ENCODE results near the gene SLCO2A1.

The SLCO2A1 gene

DNA sequence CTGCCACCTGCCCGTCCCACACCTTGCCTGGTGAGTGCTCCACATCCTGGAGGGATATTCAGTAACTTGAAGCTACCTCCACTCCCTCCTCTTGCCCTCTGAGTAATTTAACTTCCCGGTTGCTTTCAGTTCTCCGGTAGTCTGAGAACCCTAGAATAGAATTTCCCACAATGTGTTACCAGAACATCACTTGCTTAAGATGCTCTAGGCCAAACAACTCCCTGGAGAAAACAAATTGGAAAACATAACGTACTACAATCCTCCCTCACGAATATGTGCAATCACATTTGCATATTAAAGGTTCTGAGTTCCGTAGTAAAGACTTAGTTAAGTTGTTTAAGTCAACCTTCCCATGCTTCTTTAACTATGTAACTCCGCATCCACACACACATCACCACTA is 44.8 kb downstream of the SLCO2A1 start:
- Histone ChIP-seq H3K9me3 (ENCODE audit: control insufficient read depth in 2 of 2, low read length in 2 of 2) (no peaks in the 10 kb centered on the region), H3K9ac (ENCODE audit: low read depth in 1 of 2, low read length in 2 of 2) (no peak overlapping the region), H3K27me3 (ENCODE audit: control insufficient read depth in 2 of 2, insufficient read depth in 2 of 2, low read length in 2 of 2) (no peaks in the 10 kb centered on the region), H3K36me3 (ENCODE audit: control insufficient read depth in 2 of 2, insufficient read depth in 2 of 2, low read length in 2 of 2) (no peaks in the 10 kb centered on the region), H3K4me1 (ENCODE audit: control insufficient read depth in 2 of 2, insufficient read depth in 2 of 2, low read length in 2 of 2) (no peaks in the 10 kb centered on the region), H3K27ac (ENCODE audit: low read depth in 2 of 2, low read length in 2 of 2) (no peak overlapping the region), H3K4me3 (ENCODE audit: low read length in 2 of 2) (no peak overlapping the region)

DNA sequence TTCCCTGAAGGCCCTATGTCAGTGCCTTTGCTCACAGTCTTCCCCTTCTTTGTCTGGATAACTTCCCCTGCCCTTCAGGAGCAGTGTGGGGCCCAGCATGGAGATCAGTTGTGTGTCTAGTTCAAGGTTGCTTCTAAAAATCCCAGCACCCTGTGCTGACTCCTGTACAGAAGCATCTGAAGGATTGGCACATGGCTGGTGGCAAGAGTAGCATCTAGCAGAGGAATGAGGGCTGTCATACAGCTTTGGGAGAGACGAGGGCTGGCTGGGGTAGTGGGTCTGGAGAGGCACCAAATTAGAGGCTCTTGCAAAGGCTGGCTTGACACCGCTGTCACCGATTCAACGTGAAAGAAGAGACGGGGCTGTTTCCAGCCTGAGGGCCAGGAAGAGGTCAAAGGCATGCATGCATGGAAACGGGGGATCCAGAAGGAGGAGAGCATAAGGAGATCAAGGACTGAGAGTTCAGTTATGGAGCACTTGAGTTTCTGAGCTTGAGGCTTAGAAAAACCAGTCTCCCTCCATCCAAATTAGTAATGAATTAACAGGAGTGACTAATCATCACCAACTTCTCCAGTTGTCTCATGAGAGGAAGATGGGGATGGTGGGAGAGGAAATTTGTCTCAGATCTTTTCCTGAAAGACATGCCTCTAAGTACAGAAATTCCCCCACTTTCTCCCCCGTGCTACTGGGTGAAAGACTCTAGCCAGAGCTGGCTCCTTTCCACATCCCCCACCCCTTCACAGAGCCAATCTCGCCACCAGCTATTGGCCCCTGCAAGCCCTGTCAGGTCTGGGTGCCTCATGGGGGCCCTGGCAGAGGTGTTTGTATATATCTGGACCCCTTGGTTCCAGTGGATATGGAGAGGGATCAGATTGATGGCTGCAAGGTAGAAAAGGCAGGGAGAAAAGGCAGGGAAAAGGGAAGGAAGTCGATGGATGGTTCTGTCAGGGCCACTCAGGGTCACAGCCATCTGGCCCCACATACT is 45.9 kb downstream of the SLCO2A1 start:
- Histone ChIP-seq H3K4me1 (ENCODE audit: control insufficient read depth in 2 of 2, insufficient read depth in 2 of 2, low read length in 2 of 2) (no peaks in the 10 kb centered on the region), H3K9ac (ENCODE audit: low read depth in 1 of 2, low read length in 2 of 2) (no peak overlapping the region), H3K27ac (ENCODE audit: low read depth in 2 of 2, low read length in 2 of 2) (no peak overlapping the region), H3K4me3 (ENCODE audit: low read length in 2 of 2) (no peak overlapping the region), H3K27me3 (ENCODE audit: control insufficient read depth in 2 of 2, insufficient read depth in 2 of 2, low read length in 2 of 2) (no peaks in the 10 kb centered on the region), H3K9me3 (ENCODE audit: control insufficient read depth in 2 of 2, low read length in 2 of 2) (no peaks in the 10 kb centered on the region), H3K36me3 (ENCODE audit: control insufficient read depth in 2 of 2, insufficient read depth in 2 of 2, low read length in 2 of 2) (peaks cover 0 to 2% of the 10 kb centered on the region in 2 donors)

DNA sequence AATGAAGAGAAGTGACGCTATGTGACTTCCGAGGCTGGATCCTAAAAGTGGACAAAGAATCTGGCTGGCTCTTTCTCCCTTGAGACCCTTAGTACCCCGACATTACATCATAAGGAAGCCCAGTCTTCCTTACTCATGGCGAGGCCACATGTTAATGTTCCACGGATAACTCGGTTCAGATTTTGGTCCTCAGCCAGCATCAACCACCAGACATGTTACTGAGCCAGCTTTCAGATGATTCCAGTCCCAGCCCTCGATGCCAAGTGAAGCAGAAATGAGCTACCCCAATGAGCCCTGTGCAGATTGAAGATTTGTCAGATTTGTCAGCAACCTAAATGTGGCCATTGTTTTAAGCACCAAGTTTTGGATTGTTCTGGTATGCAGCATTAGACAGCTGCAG is 46.6 kb downstream of the SLCO2A1 start:
- Histone ChIP-seq H3K9ac (ENCODE audit: low read depth in 1 of 2, low read length in 2 of 2) (no peak overlapping the region), H3K27ac (ENCODE audit: low read depth in 2 of 2, low read length in 2 of 2) (no peak overlapping the region), H3K9me3 (ENCODE audit: control insufficient read depth in 2 of 2, low read length in 2 of 2) (no peaks in the 10 kb centered on the region), H3K4me3 (ENCODE audit: low read length in 2 of 2) (no peak overlapping the region), H3K27me3 (ENCODE audit: control insufficient read depth in 2 of 2, insufficient read depth in 2 of 2, low read length in 2 of 2) (no peaks in the 10 kb centered on the region), H3K36me3 (ENCODE audit: control insufficient read depth in 2 of 2, insufficient read depth in 2 of 2, low read length in 2 of 2) (peaks cover 0 to 2% of the 10 kb centered on the region in 2 donors), H3K4me1 (ENCODE audit: control insufficient read depth in 2 of 2, insufficient read depth in 2 of 2, low read length in 2 of 2) (no peaks in the 10 kb centered on the region)

DNA sequence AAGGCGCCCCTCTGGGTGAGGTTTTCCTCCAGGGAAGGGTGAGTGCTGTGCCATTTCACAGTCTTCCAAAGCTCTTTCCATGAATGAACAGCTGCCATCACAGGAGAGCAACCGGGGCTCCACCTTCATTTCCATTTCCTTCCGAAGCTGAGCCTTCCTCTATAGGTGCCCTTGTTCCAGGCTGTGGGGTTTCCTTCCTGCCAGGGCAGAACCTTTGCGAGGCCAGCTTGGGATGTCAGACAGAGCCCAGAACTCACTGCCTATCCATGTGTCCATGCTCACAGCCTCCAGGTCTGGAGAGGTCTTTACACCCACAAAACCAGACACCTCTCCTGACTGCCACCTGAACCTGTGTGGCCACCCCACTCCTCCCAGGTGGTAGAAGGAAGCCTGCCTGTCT is 49.2 kb downstream of the SLCO2A1 start:
- Histone ChIP-seq H3K4me3 (ENCODE audit: low read length in 2 of 2) (no peak overlapping the region), H3K27ac (ENCODE audit: low read depth in 2 of 2, low read length in 2 of 2) (no peak overlapping the region), H3K4me1 (ENCODE audit: control insufficient read depth in 2 of 2, insufficient read depth in 2 of 2, low read length in 2 of 2) (no peaks in the 10 kb centered on the region), H3K36me3 (ENCODE audit: control insufficient read depth in 2 of 2, insufficient read depth in 2 of 2, low read length in 2 of 2) (peaks cover 0 to 2% of the 10 kb centered on the region in 2 donors), H3K27me3 (ENCODE audit: control insufficient read depth in 2 of 2, insufficient read depth in 2 of 2, low read length in 2 of 2) (no peaks in the 10 kb centered on the region), H3K9me3 (ENCODE audit: control insufficient read depth in 2 of 2, low read length in 2 of 2) (no peaks in the 10 kb centered on the region), H3K9ac (ENCODE audit: low read depth in 1 of 2, low read length in 2 of 2) (no peak overlapping the region)

DNA sequence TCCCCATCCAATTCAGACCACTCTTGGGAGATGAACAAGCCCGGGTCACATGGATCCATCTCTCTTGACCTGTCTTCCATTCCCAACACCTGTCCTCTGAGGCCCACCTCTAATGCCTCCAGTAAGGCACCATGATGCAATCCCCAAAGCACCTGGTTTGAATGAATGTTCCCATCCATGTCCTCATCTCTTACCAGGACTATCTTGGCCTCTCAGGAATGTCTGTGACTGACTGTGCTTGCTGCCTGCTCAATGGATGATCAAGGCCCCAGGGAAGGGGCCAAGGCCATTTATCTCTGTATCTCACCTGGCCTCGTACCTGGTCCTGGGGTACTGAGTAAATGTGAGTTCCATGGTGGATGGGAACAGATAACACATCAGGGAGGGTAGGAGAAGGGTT is 49.7 kb downstream of the SLCO2A1 start:
- Histone ChIP-seq H3K9me3 (ENCODE audit: control insufficient read depth in 2 of 2, low read length in 2 of 2) (no peaks in the 10 kb centered on the region), H3K27ac (ENCODE audit: low read depth in 2 of 2, low read length in 2 of 2) (no peak overlapping the region), H3K27me3 (ENCODE audit: control insufficient read depth in 2 of 2, insufficient read depth in 2 of 2, low read length in 2 of 2) (no peaks in the 10 kb centered on the region), H3K9ac (ENCODE audit: low read depth in 1 of 2, low read length in 2 of 2) (no peak overlapping the region), H3K4me1 (ENCODE audit: control insufficient read depth in 2 of 2, insufficient read depth in 2 of 2, low read length in 2 of 2) (no peaks in the 10 kb centered on the region), H3K36me3 (ENCODE audit: control insufficient read depth in 2 of 2, insufficient read depth in 2 of 2, low read length in 2 of 2) (peaks cover 0 to 2% of the 10 kb centered on the region in 2 donors), H3K4me3 (ENCODE audit: low read length in 2 of 2) (no peak overlapping the region)

DNA sequence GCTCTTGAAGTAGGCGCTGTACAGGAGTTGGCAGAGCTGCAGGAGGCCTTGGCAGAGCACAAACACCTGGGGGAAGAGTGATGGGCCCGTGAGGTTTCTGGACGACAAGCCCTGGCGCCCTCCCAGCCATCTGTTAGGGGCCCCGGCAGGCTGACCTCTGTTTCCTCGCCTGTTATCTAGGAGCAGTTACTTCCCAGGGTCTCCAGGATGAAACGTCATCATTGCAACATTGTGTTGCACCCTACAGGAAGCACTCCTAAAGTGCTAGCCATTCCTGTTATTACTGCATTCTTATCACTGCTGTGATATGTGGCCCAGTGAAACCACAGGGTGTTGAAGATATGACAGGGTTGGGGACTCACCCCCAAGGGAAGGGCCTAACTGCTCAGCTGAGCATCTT is 50.2 kb downstream of the SLCO2A1 start:
- peaks cover 0 to 2% of the 10 kb centered on the region in 2 donors for H3K36me3 ChIP-seq (ENCODE audit: control insufficient read depth in 2 of 2, insufficient read depth in 2 of 2, low read length in 2 of 2)
- no peak overlapping the region for H3K27ac ChIP-seq (ENCODE audit: low read depth in 2 of 2, low read length in 2 of 2)
- no peaks in the 10 kb centered on the region for H3K9me3 ChIP-seq (ENCODE audit: control insufficient read depth in 2 of 2, low read length in 2 of 2)
- no peaks in the 10 kb centered on the region for H3K27me3 ChIP-seq (ENCODE audit: control insufficient read depth in 2 of 2, insufficient read depth in 2 of 2, low read length in 2 of 2)
- no peak overlapping the region for H3K9ac ChIP-seq (ENCODE audit: low read depth in 1 of 2, low read length in 2 of 2)
- H3K4me3 ChIP-seq (ENCODE audit: low read length in 2 of 2), result no peak overlapping the region
- H3K4me1 ChIP-seq (ENCODE audit: control insufficient read depth in 2 of 2, insufficient read depth in 2 of 2, low read length in 2 of 2), result no peaks in the 10 kb centered on the region

DNA sequence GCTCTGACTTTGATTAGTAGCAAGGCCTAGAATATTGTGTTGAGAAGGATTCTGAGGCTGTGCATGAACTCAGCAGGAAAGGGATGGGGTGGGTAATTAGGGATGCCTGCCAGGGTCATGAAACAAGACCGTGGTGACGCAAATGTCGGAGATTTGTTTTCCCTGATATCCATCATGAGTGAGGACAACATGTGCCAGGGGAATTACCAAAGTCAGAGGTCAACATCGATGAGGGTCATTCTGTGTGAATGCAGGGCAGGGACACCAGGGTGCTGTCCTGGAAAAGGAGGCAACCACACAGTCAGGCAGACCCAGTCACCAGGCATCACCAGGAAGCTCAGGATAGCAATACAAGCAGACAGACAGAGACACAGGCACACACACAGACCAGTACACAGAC is 52.2 kb downstream of the SLCO2A1 start:
- H3K4me1 ChIP-seq (ENCODE audit: control insufficient read depth in 2 of 2, insufficient read depth in 2 of 2, low read length in 2 of 2), result no peaks in the 10 kb centered on the region
- H3K9me3 ChIP-seq (ENCODE audit: control insufficient read depth in 2 of 2, low read length in 2 of 2), result no peaks in the 10 kb centered on the region
- peaks cover 0 to 2% of the 10 kb centered on the region in 2 donors for H3K36me3 ChIP-seq (ENCODE audit: control insufficient read depth in 2 of 2, insufficient read depth in 2 of 2, low read length in 2 of 2)
- no peak overlapping the region for H3K4me3 ChIP-seq (ENCODE audit: low read length in 2 of 2)
- no peak overlapping the region for H3K9ac ChIP-seq (ENCODE audit: low read depth in 1 of 2, low read length in 2 of 2)
- H3K27ac ChIP-seq (ENCODE audit: low read depth in 2 of 2, low read length in 2 of 2), result no peak overlapping the region
- no peaks in the 10 kb centered on the region for H3K27me3 ChIP-seq (ENCODE audit: control insufficient read depth in 2 of 2, insufficient read depth in 2 of 2, low read length in 2 of 2)

DNA sequence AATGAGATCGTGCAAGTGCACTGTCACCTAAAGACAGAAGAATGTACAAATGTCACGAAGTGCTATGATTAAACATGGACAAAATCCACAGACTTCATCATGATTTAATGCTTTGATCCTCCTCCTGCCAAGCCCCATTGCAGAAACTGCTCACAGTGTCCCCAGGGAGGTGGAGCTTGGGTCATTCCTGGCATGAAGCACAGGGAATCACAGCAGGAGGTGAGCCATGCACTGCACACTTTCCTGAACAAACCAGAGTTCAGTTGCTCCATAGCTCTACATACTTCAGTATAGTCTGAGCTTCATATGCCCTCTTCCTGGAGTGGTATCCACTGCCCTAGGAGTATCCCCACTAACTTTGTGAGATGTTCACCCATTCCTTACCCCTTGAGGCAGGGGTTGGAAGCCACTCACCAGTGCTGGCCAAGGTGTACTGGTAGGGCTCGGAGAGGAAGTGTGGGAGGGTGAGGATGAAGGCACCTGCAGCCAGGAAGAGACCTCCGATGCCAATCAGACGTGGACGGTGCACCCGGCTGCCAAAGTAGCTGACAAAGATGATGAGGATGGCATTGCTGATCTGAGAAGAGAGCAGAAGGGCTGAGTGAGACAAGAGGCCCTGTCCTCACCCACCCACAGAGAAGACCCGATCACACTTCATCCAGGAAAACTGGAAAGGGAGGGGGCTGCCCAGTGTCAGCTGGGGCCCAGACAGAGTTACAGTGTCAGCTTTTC is 56.3 kb downstream of the SLCO2A1 start:
- H3K9me3 ChIP-seq (ENCODE audit: control insufficient read depth in 2 of 2, low read length in 2 of 2), result no peaks in the 10 kb centered on the region
- H3K27ac ChIP-seq (ENCODE audit: low read depth in 2 of 2, low read length in 2 of 2), result no peak overlapping the region
- no peaks in the 10 kb centered on the region for H3K4me1 ChIP-seq (ENCODE audit: control insufficient read depth in 2 of 2, insufficient read depth in 2 of 2, low read length in 2 of 2)
- H3K36me3 ChIP-seq (ENCODE audit: control insufficient read depth in 2 of 2, insufficient read depth in 2 of 2, low read length in 2 of 2), result no peaks in the 10 kb centered on the region
- H3K27me3 ChIP-seq (ENCODE audit: control insufficient read depth in 2 of 2, insufficient read depth in 2 of 2, low read length in 2 of 2), result no peaks in the 10 kb centered on the region
- H3K4me3 ChIP-seq (ENCODE audit: low read length in 2 of 2), result no peak overlapping the region
- H3K9ac ChIP-seq (ENCODE audit: low read depth in 1 of 2, low read length in 2 of 2), result no peak overlapping the region

DNA sequence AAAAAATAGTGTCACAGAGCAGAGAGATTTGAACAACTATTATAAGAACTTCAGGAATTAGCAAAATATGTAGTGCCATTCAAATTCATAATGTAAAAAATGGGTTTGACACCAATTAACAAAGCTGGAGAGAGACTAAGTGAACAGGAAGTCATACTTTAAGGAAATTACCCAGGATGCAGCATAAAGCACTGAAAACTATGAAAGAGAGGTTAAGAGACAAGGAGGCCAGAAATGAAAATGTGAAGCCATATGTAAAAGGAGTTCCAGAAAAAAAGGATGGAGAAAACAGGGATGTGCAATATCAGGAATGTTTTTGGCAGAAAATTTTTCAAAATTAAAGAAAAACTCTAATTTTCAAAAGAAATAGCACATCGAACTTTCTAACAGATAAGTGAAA is 57.6 kb downstream of the SLCO2A1 start:
- Histone ChIP-seq H3K27me3 (ENCODE audit: control insufficient read depth in 2 of 2, insufficient read depth in 2 of 2, low read length in 2 of 2) (no peaks in the 10 kb centered on the region), H3K36me3 (ENCODE audit: control insufficient read depth in 2 of 2, insufficient read depth in 2 of 2, low read length in 2 of 2) (no peaks in the 10 kb centered on the region), H3K27ac (ENCODE audit: low read depth in 2 of 2, low read length in 2 of 2) (no peak overlapping the region), H3K9me3 (ENCODE audit: control insufficient read depth in 2 of 2, low read length in 2 of 2) (no peaks in the 10 kb centered on the region), H3K4me3 (ENCODE audit: low read length in 2 of 2) (no peak overlapping the region), H3K4me1 (ENCODE audit: control insufficient read depth in 2 of 2, insufficient read depth in 2 of 2, low read length in 2 of 2) (no peaks in the 10 kb centered on the region), H3K9ac (ENCODE audit: low read depth in 1 of 2, low read length in 2 of 2) (no peak overlapping the region)

DNA sequence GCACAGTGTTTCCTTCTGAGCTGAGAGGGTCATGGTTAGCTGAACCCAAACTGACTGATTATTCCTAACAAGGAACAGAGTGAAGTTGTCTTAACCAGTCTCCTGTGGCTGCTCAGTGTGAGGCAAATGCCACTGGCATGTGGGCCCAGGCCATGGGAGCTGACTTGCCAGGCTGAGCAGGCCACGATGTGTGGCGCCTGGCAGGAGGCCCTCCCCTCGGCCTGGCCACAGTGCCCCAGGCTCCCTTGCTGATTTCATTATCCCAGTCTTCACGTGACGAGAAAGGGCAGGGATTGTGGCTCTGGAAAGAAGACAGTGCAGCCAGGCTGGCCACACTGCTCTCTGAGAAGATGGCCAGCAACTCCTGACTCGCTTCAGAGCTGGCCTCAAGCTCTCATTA is 58.8 kb downstream of the SLCO2A1 start:
- Histone ChIP-seq H3K36me3 (ENCODE audit: control insufficient read depth in 2 of 2, insufficient read depth in 2 of 2, low read length in 2 of 2) (no peaks in the 10 kb centered on the region), H3K27me3 (ENCODE audit: control insufficient read depth in 2 of 2, insufficient read depth in 2 of 2, low read length in 2 of 2) (no peaks in the 10 kb centered on the region), H3K27ac (ENCODE audit: low read depth in 2 of 2, low read length in 2 of 2) (no peak overlapping the region), H3K4me1 (ENCODE audit: control insufficient read depth in 2 of 2, insufficient read depth in 2 of 2, low read length in 2 of 2) (no peaks in the 10 kb centered on the region), H3K9me3 (ENCODE audit: control insufficient read depth in 2 of 2, low read length in 2 of 2) (no peaks in the 10 kb centered on the region), H3K9ac (ENCODE audit: low read depth in 1 of 2, low read length in 2 of 2) (no peak overlapping the region), H3K4me3 (ENCODE audit: low read length in 2 of 2) (no peak overlapping the region)

Data from mucosa of rectum (tissue), 2 donors.